ENCODE measurements around the gene CMSS1.

CMSS1 gene

GRCh38 chr3:99910752-99911290 lies 93.2 kb downstream of the CMSS1 start:
- no peak for DNase-seq

- DNase-seq, result no peak
Measured at GRCh38 chr3:99911433-99911832, 93.8 kb downstream of the CMSS1 start.

GRCh38 chr3:99915906-99916432 lies 98.3 kb downstream of the CMSS1 start:
- DNase-seq, result no peak

- DNase-seq, result no peak
Measured at GRCh38 chr3:99918715-99919114, 101.1 kb downstream of the CMSS1 start.

- DNase-seq, result no peak
Measured at GRCh38 chr3:99919694-99920093, 102.0 kb downstream of the CMSS1 start.

- no peak for DNase-seq
Measured at GRCh38 chr3:99920481-99921376, 103.1 kb downstream of the CMSS1 start.

GRCh38 chr3:99921377-99921695 lies 103.7 kb downstream of the CMSS1 start:
- DNase-seq, result no peak

- DNase-seq, result no peak
Measured at GRCh38 chr3:99921986-99922385, 104.3 kb downstream of the CMSS1 start.

- DNase-seq, result no peak
Measured at GRCh38 chr3:99923873-99924272, 106.2 kb downstream of the CMSS1 start.

GRCh38 chr3:99925584-99926230 lies 108.0 kb downstream of the CMSS1 start:
- no peak for DNase-seq

- DNase-seq, result no peak
Measured at GRCh38 chr3:99927671-99928457, 110.2 kb downstream of the CMSS1 start.

- no peak for DNase-seq
Measured at GRCh38 chr3:99928771-99929744, 111.4 kb downstream of the CMSS1 start.

- DNase-seq, result no peak
Measured at GRCh38 chr3:99929745-99930139, 112.1 kb downstream of the CMSS1 start.

- DNase-seq, result no peak
Measured at GRCh38 chr3:99931059-99931458, 113.4 kb downstream of the CMSS1 start.

GRCh38 chr3:99933971-99934750 lies 116.5 kb downstream of the CMSS1 start:
- DNase-seq, result no peak

- no peak for DNase-seq
Measured at GRCh38 chr3:99934975-99935797, 117.5 kb downstream of the CMSS1 start.

GRCh38 chr3:99938270-99938911 lies 120.7 kb downstream of the CMSS1 start:
- no peak for DNase-seq

- no peak for DNase-seq
Measured at GRCh38 chr3:99939876-99940275, 122.2 kb downstream of the CMSS1 start.

- DNase-seq, result no peak
Measured at GRCh38 chr3:99940350-99940749, 122.7 kb downstream of the CMSS1 start.

GRCh38 chr3:99941211-99941610 lies 123.5 kb downstream of the CMSS1 start:
- DNase-seq, result no peak
